ENCODE measurements around the gene ELF5.

DNA sequence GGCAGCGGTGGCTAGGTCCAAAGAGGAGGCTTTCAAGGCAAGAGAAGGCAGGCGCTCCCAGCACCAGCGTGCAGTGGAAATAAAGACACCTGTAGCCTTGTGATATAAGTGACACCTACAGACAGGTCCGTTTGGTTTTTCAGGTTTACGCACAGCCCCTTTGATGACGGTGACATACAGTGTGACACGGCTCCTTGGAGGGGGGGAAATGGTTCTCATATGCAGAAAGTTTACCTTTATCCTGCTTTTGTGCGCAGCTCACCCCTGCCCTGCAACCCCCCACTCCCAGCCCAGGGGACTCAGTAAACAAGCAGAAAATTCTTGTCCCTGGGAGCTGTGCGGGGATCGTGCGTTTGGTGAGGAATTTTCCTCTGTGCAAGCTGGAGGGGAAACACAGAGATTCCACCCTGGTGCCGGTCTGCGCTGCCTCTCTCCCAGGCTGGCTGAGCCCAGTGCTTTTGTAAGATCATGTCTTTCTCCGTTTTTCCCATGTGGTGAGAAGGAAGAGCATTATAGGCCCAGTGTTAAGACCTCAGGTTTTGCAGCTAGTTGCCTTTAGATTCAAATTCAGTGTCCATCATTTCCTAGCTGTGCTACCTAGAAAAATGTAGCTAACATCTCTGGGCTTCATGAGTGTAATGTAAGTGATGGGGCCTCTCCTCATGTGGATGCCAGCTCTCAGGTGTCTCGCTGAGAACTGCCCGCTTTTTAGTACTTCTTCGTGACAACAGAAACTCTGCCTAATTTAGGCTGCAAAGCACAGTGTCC is at the start of gene ELF5:
- TF ChIP-seq IKZF3 (tag by site-specific recombination; IDR thresholded peaks at IDR 0.05): no peak
- TF ChIP-seq CTCF (tag by site-specific recombination; IDR thresholded peaks at IDR 0.05): no peak
- TF ChIP-seq KLF7 (tag by site-specific recombination; IDR thresholded peaks at IDR 0.05; ENCODE audit: borderline replicate concordance): no peak
- no peak for TF ChIP-seq ZNF768 (tag by site-specific recombination; IDR thresholded peaks at IDR 0.05)
- TF ChIP-seq ZSCAN16 (tag by site-specific recombination; IDR thresholded peaks at IDR 0.05): no peak
- TF ChIP-seq ZNF776 (tag by site-specific recombination; IDR thresholded peaks at IDR 0.05; ENCODE audit: borderline replicate concordance): no peak
- TF ChIP-seq ZNF146 (tag by site-specific recombination; IDR thresholded peaks at IDR 0.05): no peak
- TF ChIP-seq, protein P1, sequence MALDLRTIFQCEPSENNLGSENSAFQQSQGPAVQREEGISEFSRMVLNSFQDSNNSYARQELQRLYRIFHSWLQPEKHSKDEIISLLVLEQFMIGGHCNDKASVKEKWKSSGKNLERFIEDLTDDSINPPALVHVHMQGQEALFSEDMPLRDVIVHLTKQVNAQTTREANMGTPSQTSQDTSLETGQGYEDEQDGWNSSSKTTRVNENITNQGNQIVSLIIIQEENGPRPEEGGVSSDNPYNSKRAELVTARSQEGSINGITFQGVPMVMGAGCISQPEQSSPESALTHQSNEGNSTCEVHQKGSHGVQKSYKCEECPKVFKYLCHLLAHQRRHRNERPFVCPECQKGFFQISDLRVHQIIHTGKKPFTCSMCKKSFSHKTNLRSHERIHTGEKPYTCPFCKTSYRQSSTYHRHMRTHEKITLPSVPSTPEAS (tag by site-specific recombination; IDR thresholded peaks at IDR 0.05): no peak
- TF ChIP-seq, protein P2, sequence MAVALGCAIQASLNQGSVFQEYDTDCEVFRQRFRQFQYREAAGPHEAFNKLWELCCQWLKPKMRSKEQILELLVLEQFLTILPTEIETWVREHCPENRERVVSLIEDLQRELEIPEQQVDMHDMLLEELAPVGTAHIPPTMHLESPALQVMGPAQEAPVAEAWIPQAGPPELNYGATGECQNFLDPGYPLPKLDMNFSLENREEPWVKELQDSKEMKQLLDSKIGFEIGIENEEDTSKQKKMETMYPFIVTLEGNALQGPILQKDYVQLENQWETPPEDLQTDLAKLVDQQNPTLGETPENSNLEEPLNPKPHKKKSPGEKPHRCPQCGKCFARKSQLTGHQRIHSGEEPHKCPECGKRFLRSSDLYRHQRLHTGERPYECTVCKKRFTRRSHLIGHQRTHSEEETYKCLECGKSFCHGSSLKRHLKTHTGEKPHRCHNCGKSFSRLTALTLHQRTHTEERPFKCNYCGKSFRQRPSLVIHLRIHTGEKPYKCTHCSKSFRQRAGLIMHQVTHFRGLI (tag by site-specific recombination; IDR thresholded peaks at IDR 0.05): no peak
- TF ChIP-seq RBAK (tag by site-specific recombination; IDR thresholded peaks at IDR 0.05): no peak
- no peak for TF ChIP-seq ELK4 (IDR thresholded peaks at IDR 0.05; ENCODE audit: borderline replicate concordance, low read depth, low read length)
- TF ChIP-seq ZNF785 (tag by site-specific recombination; IDR thresholded peaks at IDR 0.05): no peak
- no peak for TF ChIP-seq ZBTB7A (tag by site-specific recombination; IDR thresholded peaks at IDR 0.05; ENCODE audit: low read depth)
- TF ChIP-seq, protein P3, sequence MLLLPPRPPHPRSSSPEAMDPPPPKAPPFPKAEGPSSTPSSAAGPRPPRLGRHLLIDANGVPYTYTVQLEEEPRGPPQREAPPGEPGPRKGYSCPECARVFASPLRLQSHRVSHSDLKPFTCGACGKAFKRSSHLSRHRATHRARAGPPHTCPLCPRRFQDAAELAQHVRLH (tag by site-specific recombination; IDR thresholded peaks at IDR 0.05): no peak
